GM23338 (cell line): ENCODE results near the gene EGR1. TPM values are rescaled to one million over a fixed set of nuclear protein-coding genes. Genes with fewer than 3 reads are reported as not detected.

Experiments
- ATAC-seq: fragments of 200-7000 bp; cut with Tn5 transposase; 3 replicates; pipeline ENCODE4 v1.9.1; 2020
- DNase-seq: peaks from one replicate; pipeline ENCODE4 v3.0.0-alpha.2; 2015; ENCODE audit warnings: low spot score
- H2AFZ ChIP-seq: fragments of 200-600 bp; sonication (generic); 2 replicates; pipeline ENCODE4 v1.8.0; 2016; ENCODE audit warnings: antibody characterized with exemption, mild to moderate bottlenecking, moderate library complexity
- H3F3A ChIP-seq: fragments of 200-600 bp; sonication (generic); replicated peaks from 2 replicates; pipeline ENCODE4 v1.8.0; 2017; ENCODE audit warnings: antibody characterized with exemption, mixed run types, low read depth
- H3K27ac ChIP-seq: fragments of 200-600 bp; sonication (generic); 2 replicates; pipeline ENCODE4 v1.6.1; 2016; ENCODE audit warnings: low read depth
- H3K27me3 ChIP-seq: fragments of 200-600 bp; sonication (generic); 2 replicates; pipeline ENCODE4 v1.8.0; 2016; ENCODE audit warnings: mild to moderate bottlenecking, mixed run types, moderate library complexity; ENCODE audit not compliant: insufficient read depth
- H3K36me3 ChIP-seq: fragments of 200-600 bp; sonication (generic); 2 replicates; pipeline ENCODE4 v1.8.0; 2016; ENCODE audit warnings: mild to moderate bottlenecking; ENCODE audit not compliant: insufficient read depth
- H3K4me1 ChIP-seq: fragments of 200-600 bp; sonication (generic); 2 replicates; pipeline ENCODE4 v1.8.0; 2016; ENCODE audit warnings: mild to moderate bottlenecking, moderate library complexity; ENCODE audit not compliant: insufficient read depth
- H3K4me2 ChIP-seq: fragments of 200-600 bp; sonication (generic); 2 replicates; pipeline ENCODE4 v1.7.1; 2017; ENCODE audit warnings: mixed run types
- H3K4me3 ChIP-seq: fragments of 200-600 bp; sonication (generic); 2 replicates; pipeline ENCODE4 v1.6.1; 2016; ENCODE audit warnings: mixed run types
- H3K79me2 ChIP-seq: fragments of 200-600 bp; sonication (generic); replicated peaks from 2 replicates; pipeline ENCODE4 v1.8.0; 2017; ENCODE audit warnings: mild to moderate bottlenecking; ENCODE audit not compliant: insufficient read depth
- H3K9me2 ChIP-seq: fragments of 200-600 bp; sonication (generic); 2 replicates; pipeline ENCODE4 v1.8.0; 2017; ENCODE audit not compliant: insufficient read depth
- H4K20me1 ChIP-seq: fragments of 200-600 bp; sonication (generic); replicated peaks from 2 replicates; pipeline ENCODE4 v1.8.0; 2017; ENCODE audit warnings: mild to moderate bottlenecking; ENCODE audit not compliant: insufficient read depth
- H3K27ac Mint-ChIP-seq: 2 replicates; pipeline ENCODE4 v1.8.0; 2020; ENCODE audit warnings: inconsistent platforms, mild to moderate bottlenecking, moderate library complexity, mixed read lengths
- H3K27me3 Mint-ChIP-seq: 3 replicates; pipeline ENCODE4 v1.8.0; 2022; ENCODE audit warnings: low read depth, mild to moderate bottlenecking, moderate library complexity, mixed read lengths, inconsistent platforms; ENCODE audit not compliant: insufficient read depth, poor library complexity
- H3K36me3 Mint-ChIP-seq: 3 replicates; pipeline ENCODE4 v1.8.0; 2021; ENCODE audit warnings: low read depth, mild to moderate bottlenecking, inconsistent platforms, moderate library complexity, mixed read lengths
- H3K4me1 Mint-ChIP-seq: 3 replicates; pipeline ENCODE4 v1.8.0; 2020; ENCODE audit warnings: mild to moderate bottlenecking, inconsistent platforms, mixed read lengths
- H3K4me3 Mint-ChIP-seq: 3 replicates; pipeline ENCODE4 v1.8.0; 2021; ENCODE audit warnings: moderate library complexity, mild to moderate bottlenecking, inconsistent platforms, mixed read lengths
- H3K9me3 Mint-ChIP-seq: 3 replicates; pipeline ENCODE4 v1.8.0; 2020; ENCODE audit warnings: moderate library complexity, mild to moderate bottlenecking, inconsistent platforms, mixed read lengths
- JUNB ChIP-seq: IDR thresholded peaks from one replicate; pipeline ENCODE4 v1.6.1; 2016; ENCODE audit warnings: antibody characterized with exemption; ENCODE audit not compliant: unreplicated experiment
- NANOG ChIP-seq: IDR thresholded peaks from 2 replicates; pipeline ENCODE4 v1.6.1; 2016; ENCODE audit warnings: antibody characterized with exemption, borderline replicate concordance
- STAT1 ChIP-seq: IDR thresholded peaks from one replicate; pipeline ENCODE4 v1.6.1; 2016; ENCODE audit warnings: antibody characterized with exemption; ENCODE audit not compliant: unreplicated experiment
- ZNF114 ChIP-seq: fragments of 250-450 bp; sonication (Bioruptor Pico); IDR thresholded peaks from 2 replicates; pipeline ENCODE4 v1.5.0; 2020; ENCODE audit warnings: mild to moderate bottlenecking, moderate library complexity
- polyA plus RNA-seq: library from polyadenylated mRNA; unstranded; fragments of >200 nt; fragmentation: Nextera tagmentation; extraction: Ambion mirVana; gene quantifications from 2 replicates; pipeline ENCODE4 v1.2.1, GENCODE V29; 2016
- total RNA-seq: library from RNA; depleted of rRNA; stranded (reverse); fragments of >200 nt; shearing (Covaris generic); gene quantifications from 2 replicates; pipeline ENCODE4 v1.2.3, GENCODE V29; 2014
- TF ChIP-seq, protein P1 (sequence below): IDR thresholded peaks from 2 replicates; pipeline ENCODE4 v1.6.1; 2016; ENCODE audit warnings: antibody characterized with exemption
- TF ChIP-seq, protein P2 (sequence below): fragments of 250-450 bp; sonication (Bioruptor Pico); IDR thresholded peaks from 2 replicates; pipeline ENCODE4 v1.5.0; 2020; ENCODE audit warnings: mild to moderate bottlenecking, moderate library complexity

EGR1 gene
- total and polyA plus RNA-seq, 2 experiments from 2014 or later = 13.5 to 60.3 TPM

DNA sequence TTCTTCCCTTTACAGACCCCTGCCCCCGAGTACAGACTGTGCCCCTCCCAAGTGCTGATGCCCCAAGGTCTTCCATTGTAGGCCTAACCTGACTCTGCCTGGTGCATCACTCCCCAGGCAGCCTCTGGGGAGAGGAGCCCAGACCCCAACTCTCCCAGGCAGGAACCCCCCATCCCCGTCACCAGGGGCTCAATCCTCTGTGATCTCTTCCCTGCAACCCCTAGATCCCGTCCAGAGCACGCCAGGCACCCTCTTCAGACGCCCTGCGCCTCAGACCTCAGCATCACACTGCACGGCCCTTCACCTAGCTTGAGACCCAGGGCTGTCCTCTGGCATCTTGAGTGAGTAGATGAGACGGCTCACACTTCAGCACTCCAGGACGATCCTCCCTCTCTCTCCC is 6.4 kb upstream of the EGR1 start:
- H3K27me3 ChIP-seq = no peaks in the 10 kb centered on the region
- TF ChIP-seq STAT1 (no peak), JUNB (no peak), NANOG (no peak), ZNF114 (no peak)
- TF ChIP-seq, protein P1, sequence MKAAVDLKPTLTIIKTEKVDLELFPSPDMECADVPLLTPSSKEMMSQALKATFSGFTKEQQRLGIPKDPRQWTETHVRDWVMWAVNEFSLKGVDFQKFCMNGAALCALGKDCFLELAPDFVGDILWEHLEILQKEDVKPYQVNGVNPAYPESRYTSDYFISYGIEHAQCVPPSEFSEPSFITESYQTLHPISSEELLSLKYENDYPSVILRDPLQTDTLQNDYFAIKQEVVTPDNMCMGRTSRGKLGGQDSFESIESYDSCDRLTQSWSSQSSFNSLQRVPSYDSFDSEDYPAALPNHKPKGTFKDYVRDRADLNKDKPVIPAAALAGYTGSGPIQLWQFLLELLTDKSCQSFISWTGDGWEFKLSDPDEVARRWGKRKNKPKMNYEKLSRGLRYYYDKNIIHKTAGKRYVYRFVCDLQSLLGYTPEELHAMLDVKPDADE = no peak
- TF ChIP-seq, protein P2, sequence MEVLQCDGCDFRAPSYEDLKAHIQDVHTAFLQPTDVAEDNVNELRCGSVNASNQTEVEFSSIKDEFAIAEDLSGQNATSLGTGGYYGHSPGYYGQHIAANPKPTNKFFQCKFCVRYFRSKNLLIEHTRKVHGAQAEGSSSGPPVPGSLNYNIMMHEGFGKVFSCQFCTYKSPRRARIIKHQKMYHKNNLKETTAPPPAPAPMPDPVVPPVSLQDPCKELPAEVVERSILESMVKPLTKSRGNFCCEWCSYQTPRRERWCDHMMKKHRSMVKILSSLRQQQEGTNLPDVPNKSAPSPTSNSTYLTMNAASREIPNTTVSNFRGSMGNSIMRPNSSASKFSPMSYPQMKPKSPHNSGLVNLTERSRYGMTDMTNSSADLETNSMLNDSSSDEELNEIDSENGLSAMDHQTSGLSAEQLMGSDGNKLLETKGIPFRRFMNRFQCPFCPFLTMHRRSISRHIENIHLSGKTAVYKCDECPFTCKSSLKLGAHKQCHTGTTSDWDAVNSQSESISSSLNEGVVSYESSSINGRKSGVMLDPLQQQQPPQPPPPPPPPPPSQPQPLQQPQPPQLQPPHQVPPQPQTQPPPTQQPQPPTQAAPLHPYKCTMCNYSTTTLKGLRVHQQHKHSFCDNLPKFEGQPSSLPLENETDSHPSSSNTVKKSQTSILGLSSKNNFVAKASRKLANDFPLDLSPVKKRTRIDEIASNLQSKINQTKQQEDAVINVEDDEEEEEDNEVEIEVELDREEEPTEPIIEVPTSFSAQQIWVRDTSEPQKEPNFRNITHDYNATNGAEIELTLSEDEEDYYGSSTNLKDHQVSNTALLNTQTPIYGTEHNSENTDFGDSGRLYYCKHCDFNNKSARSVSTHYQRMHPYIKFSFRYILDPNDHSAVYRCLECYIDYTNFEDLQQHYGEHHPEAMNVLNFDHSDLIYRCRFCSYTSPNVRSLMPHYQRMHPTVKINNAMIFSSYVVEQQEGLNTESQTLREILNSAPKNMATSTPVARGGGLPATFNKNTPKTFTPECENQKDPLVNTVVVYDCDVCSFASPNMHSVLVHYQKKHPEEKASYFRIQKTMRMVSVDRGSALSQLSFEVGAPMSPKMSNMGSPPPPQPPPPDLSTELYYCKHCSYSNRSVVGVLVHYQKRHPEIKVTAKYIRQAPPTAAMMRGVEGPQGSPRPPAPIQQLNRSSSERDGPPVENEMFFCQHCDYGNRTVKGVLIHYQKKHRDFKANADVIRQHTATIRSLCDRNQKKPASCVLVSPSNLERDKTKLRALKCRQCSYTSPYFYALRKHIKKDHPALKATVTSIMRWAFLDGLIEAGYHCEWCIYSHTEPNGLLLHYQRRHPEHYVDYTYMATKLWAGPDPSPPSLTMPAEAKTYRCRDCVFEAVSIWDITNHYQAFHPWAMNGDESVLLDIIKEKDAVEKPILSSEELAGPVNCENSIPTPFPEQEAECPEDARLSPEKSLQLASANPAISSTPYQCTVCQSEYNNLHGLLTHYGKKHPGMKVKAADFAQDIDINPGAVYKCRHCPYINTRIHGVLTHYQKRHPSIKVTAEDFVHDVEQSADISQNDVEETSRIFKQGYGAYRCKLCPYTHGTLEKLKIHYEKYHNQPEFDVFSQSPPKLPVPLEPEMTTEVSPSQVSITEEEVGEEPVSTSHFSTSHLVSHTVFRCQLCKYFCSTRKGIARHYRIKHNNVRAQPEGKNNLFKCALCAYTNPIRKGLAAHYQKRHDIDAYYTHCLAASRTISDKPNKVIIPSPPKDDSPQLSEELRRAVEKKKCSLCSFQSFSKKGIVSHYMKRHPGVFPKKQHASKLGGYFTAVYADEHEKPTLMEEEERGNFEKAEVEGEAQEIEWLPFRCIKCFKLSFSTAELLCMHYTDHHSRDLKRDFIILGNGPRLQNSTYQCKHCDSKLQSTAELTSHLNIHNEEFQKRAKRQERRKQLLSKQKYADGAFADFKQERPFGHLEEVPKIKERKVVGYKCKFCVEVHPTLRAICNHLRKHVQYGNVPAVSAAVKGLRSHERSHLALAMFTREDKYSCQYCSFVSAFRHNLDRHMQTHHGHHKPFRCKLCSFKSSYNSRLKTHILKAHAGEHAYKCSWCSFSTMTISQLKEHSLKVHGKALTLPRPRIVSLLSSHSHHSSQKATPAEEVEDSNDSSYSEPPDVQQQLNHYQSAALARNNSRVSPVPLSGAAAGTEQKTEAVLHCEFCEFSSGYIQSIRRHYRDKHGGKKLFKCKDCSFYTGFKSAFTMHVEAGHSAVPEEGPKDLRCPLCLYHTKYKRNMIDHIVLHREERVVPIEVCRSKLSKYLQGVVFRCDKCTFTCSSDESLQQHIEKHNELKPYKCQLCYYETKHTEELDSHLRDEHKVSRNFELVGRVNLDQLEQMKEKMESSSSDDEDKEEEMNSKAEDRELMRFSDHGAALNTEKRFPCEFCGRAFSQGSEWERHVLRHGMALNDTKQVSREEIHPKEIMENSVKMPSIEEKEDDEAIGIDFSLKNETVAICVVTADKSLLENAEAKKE (CRISPR knock-in tag) = no peak
- H3K4me2 ChIP-seq = no peak overlapping the region
- Mint-ChIP-seq H3K36me3 (no peaks in the 10 kb centered on the region), H3K9me3 (no peaks in the 10 kb centered on the region; the same call in 2 of the 3 replicates), H3K4me1 (peaks cover 34% of the 10 kb centered on the region), H3K27me3 (peaks cover 13% of the 10 kb centered on the region), H3K27ac (no peak overlapping the region), H3K4me3 (no peak overlapping the region)
- H3K79me2 ChIP-seq = no peaks in the 10 kb centered on the region
- H3K4me3 ChIP-seq = no peak overlapping the region
- H3K9me2 ChIP-seq = no peaks in the 10 kb centered on the region
- ATAC-seq (no peak), DNase-seq (no peak)
- H3K27ac ChIP-seq = no peak overlapping the region
- H3K36me3 ChIP-seq = no peaks in the 10 kb centered on the region
- no peaks in the 10 kb centered on the region for H4K20me1 ChIP-seq
- peaks cover 5% of the 10 kb centered on the region; the same call in 1 of the 2 replicates for H3K4me1 ChIP-seq
- no peak overlapping the region for H2AFZ ChIP-seq
- no peaks in the 10 kb centered on the region; the same call in 1 of the 2 replicates for H3F3A ChIP-seq
